Measurements from ENCODE around the gene LZTS2.

DNA sequence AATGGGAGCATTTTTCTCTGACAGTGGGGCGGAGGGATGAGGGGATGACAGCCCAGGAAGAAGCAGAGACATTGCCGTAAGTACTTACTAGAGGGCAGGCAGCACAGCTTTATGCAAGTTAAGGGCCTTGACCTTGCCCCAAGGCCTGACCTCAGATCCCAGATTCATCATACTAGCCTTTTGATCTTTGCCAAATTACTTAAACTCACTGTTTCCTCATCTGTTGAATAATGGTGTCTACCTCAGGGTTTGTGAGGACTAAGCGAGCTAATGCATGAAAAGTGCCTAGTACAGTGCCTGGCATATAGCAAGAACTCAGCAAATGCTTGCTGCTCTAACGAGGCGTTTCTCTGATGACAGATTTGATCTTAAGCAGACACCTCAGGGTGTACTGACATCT, 33.8 kb upstream of the LZTS2 start:
- no peak for TF ChIP-seq EZH2phosphoT487 (IDR thresholded peaks at IDR 0.05; ENCODE audit: low read depth, severe bottlenecking, unreplicated experiment)
- TF ChIP-seq, protein P1, sequence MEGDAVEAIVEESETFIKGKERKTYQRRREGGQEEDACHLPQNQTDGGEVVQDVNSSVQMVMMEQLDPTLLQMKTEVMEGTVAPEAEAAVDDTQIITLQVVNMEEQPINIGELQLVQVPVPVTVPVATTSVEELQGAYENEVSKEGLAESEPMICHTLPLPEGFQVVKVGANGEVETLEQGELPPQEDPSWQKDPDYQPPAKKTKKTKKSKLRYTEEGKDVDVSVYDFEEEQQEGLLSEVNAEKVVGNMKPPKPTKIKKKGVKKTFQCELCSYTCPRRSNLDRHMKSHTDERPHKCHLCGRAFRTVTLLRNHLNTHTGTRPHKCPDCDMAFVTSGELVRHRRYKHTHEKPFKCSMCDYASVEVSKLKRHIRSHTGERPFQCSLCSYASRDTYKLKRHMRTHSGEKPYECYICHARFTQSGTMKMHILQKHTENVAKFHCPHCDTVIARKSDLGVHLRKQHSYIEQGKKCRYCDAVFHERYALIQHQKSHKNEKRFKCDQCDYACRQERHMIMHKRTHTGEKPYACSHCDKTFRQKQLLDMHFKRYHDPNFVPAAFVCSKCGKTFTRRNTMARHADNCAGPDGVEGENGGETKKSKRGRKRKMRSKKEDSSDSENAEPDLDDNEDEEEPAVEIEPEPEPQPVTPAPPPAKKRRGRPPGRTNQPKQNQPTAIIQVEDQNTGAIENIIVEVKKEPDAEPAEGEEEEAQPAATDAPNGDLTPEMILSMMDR (IDR thresholded peaks at IDR 0.05; ENCODE audit: poor library complexity), result no peak

All from hepatocyte (in vitro differentiated cells).